Measurements from ENCODE around the gene ARHGAP8. TPM values are rescaled to one million over a fixed set of nuclear protein-coding genes. Genes with fewer than 3 reads are reported as not detected.

ARHGAP8 gene
- total and polyA plus RNA-seq, 2 donors (not counting 1 experiment from before 2014, with no cell fraction given), result 0.07 to 0.17 TPM

DNA sequence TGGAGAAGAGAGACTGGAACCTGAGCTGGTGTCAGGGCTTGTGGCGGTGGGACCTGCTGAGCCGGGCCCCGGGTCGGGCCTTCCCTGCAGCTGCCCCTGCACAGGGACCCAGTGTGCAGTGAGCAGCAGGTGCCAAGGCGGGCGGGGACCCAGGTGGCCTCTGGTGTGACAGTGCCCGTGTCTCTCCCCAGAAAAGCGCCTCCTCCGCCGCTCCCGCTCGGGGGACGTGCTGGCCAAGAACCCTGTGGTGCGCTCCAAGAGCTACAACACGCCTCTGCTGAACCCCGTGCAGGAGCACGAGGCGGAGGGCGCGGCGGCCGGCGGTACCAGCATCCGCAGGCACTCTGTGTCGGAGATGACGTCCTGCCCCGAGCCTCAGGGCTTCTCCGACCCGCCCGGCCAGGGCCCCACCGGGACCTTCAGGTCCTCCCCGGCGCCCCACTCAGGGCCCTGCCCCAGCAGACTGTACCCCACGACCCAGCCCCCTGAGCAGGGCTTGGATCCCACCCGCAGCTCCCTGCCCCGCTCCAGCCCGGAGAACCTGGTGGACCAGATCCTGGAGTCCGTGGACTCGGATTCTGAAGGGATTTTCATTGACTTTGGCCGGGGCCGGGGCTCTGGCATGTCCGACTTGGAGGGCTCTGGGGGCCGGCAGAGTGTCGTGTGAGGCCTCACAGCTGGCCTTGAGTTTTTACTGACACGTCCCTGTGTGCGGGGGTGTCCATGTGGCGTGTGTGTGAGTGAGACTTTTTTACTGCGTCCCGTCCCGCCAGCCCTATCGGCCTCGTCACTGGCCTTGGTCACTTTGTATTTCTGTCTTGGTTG lies 15.6 kb upstream of the ARHGAP8 start:
- TF ChIP-seq CTCF (conservative IDR thresholded peaks at IDR 0.05 in 1 of 2, IDR thresholded peaks at IDR 0.05 in 1 of 2; ENCODE audit: low read depth in 1 of 2, low read length in 2 of 2) (no peak), EZH2 (IDR thresholded peaks at IDR 0.05; ENCODE audit: low read length, missing control alignments) (peak; percentile 81)

DNA sequence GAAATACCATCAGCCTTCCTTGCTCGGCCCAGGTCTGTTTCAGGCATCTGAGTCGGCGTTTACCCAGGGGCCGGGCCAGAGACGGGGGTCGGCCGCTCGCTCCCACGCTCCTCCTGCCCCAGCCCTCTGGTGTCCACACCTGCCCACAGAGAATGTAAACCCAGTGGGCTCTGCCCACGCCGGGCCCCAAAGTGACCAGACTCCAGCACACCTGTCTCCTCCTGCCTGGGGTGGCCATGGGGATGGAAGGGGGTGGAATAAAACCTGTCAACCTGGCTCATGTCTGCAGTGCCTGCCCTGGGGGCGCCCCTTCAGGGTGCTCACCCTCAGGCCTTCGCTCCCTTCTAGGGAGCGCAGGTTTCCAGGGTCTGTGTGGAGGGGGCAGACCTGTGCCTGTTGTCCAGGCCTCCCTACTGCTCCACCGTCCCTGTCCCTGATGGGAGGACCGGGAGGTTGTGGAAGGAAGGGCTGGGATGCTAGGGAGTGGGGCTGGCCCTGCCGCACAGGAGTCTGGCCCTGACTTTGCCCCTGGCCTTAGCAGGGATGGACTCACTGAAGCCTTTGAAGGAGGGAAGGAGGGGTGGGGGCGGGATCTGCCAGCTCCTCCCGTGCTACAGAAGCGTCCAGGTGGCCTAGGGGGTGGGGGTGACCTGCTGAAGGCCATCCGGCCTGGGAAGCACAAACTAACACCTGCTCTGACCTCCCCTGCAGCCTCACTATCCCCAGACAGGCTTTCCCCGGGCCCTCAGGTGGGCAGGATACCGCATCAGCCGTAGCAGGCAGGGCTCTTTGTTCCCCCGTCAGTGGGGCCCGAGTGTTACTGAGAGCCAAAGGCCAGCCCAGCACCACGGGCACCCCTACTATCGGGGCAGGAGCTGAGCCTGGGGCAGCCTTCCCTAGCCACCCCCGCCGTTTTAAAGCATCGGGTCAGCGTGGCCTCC lies 14.7 kb upstream of the ARHGAP8 start:
- H3K27me3 ChIP-seq (ENCODE audit: control insufficient read depth, insufficient read depth, low read length), result peaks cover 13% of the 10 kb centered on the region
- H2AFZ ChIP-seq (ENCODE audit: low read length), result no peak overlapping the region
- no peak for DNase-seq (ENCODE audit: low read depth in 2 of 2)
- H3K4me2 ChIP-seq (ENCODE audit: extremely low read depth, insufficient read depth, low read length), result no peak overlapping the region
- H3K4me1 ChIP-seq (ENCODE audit: control insufficient read depth, extremely low read depth, insufficient read depth, low read length), result no peaks in the 10 kb centered on the region
- no peaks in the 10 kb centered on the region for H3K9me3 ChIP-seq (ENCODE audit: control insufficient read depth, insufficient read depth, low read depth, low read length)
- H3K79me2 ChIP-seq (ENCODE audit: control insufficient read depth, insufficient read depth, low read length), result no peaks in the 10 kb centered on the region
- H4K20me1 ChIP-seq (ENCODE audit: control insufficient read depth, extremely low read depth, insufficient read depth, low read length), result no peaks in the 10 kb centered on the region
- H3K9ac ChIP-seq (ENCODE audit: insufficient read depth, low read length), result no peak overlapping the region
- no peak overlapping the region for H3K4me3 ChIP-seq (replicated peaks in 1 of 4; ENCODE audit: control extremely low read depth in 1 of 4, insufficient read depth in 1 of 4, low read depth in 3 of 4, low read length in 4 of 4)
- TF ChIP-seq CTCF (conservative IDR thresholded peaks at IDR 0.05 in 1 of 2, IDR thresholded peaks at IDR 0.05 in 1 of 2; ENCODE audit: low read depth in 1 of 2, low read length in 2 of 2) (no peak), EZH2 (IDR thresholded peaks at IDR 0.05; ENCODE audit: low read length, missing control alignments) (peak; percentile 8)
- H3K36me3 ChIP-seq (ENCODE audit: control insufficient read depth, insufficient read depth, low read length), result no peaks in the 10 kb centered on the region
- H3K27ac ChIP-seq (ENCODE audit: insufficient read depth, low read length), result no peak overlapping the region

More for the DNA sequence above, 15.6 kb upstream of the ARHGAP8 start:
- Histone ChIP-seq H3K4me3 (replicated peaks in 1 of 4; ENCODE audit: control extremely low read depth in 1 of 4, insufficient read depth in 1 of 4, low read depth in 3 of 4, low read length in 4 of 4) (peak overlapping the region in 1 of 4 experiments; percentile 22), H3K27me3 (ENCODE audit: control insufficient read depth, insufficient read depth, low read length) (peaks cover 13% of the 10 kb centered on the region), H3K4me2 (ENCODE audit: extremely low read depth, insufficient read depth, low read length) (no peak overlapping the region), H2AFZ (ENCODE audit: low read length) (no peak overlapping the region), H3K4me1 (ENCODE audit: control insufficient read depth, extremely low read depth, insufficient read depth, low read length) (no peaks in the 10 kb centered on the region), H3K9ac (ENCODE audit: insufficient read depth, low read length) (no peak overlapping the region), H3K9me3 (ENCODE audit: control insufficient read depth, insufficient read depth, low read depth, low read length) (no peaks in the 10 kb centered on the region), H3K79me2 (ENCODE audit: control insufficient read depth, insufficient read depth, low read length) (no peaks in the 10 kb centered on the region), H4K20me1 (ENCODE audit: control insufficient read depth, extremely low read depth, insufficient read depth, low read length) (no peaks in the 10 kb centered on the region), H3K27ac (ENCODE audit: insufficient read depth, low read length) (no peak overlapping the region), H3K36me3 (ENCODE audit: control insufficient read depth, insufficient read depth, low read length) (no peaks in the 10 kb centered on the region)
- no peak for DNase-seq (ENCODE audit: low read depth in 2 of 2)

GRCh38 chr22:44738347-44738715 lies 14.0 kb upstream of the ARHGAP8 start:
- peak in 1 of 2 donors; percentile 23 for DNase-seq (ENCODE audit: low read depth in 2 of 2)
- TF ChIP-seq CTCF (conservative IDR thresholded peaks at IDR 0.05 in 1 of 2, IDR thresholded peaks at IDR 0.05 in 1 of 2; ENCODE audit: low read depth in 1 of 2, low read length in 2 of 2) (no peak), EZH2 (IDR thresholded peaks at IDR 0.05; ENCODE audit: low read length, missing control alignments) (peak; percentile 24)
- no peak overlapping the region for H2AFZ ChIP-seq (ENCODE audit: low read length)
- no peak overlapping the region for H3K4me3 ChIP-seq (replicated peaks in 1 of 4; ENCODE audit: control extremely low read depth in 1 of 4, insufficient read depth in 1 of 4, low read depth in 3 of 4, low read length in 4 of 4)
- H3K4me2 ChIP-seq (ENCODE audit: extremely low read depth, insufficient read depth, low read length), result no peak overlapping the region
- no peaks in the 10 kb centered on the region for H3K79me2 ChIP-seq (ENCODE audit: control insufficient read depth, insufficient read depth, low read length)
- no peaks in the 10 kb centered on the region for H3K36me3 ChIP-seq (ENCODE audit: control insufficient read depth, insufficient read depth, low read length)
- peaks cover 13% of the 10 kb centered on the region for H3K27me3 ChIP-seq (ENCODE audit: control insufficient read depth, insufficient read depth, low read length)
- no peaks in the 10 kb centered on the region for H3K9me3 ChIP-seq (ENCODE audit: control insufficient read depth, insufficient read depth, low read depth, low read length)
- no peak overlapping the region for H3K9ac ChIP-seq (ENCODE audit: insufficient read depth, low read length)
- H3K27ac ChIP-seq (ENCODE audit: insufficient read depth, low read length), result no peak overlapping the region
- H4K20me1 ChIP-seq (ENCODE audit: control insufficient read depth, extremely low read depth, insufficient read depth, low read length), result no peaks in the 10 kb centered on the region
- H3K4me1 ChIP-seq (ENCODE audit: control insufficient read depth, extremely low read depth, insufficient read depth, low read length), result no peaks in the 10 kb centered on the region
